Measurements from ENCODE around the gene HTATSF1.

The HTATSF1 gene

GRCh38 chrX:136542281-136542680 is 44.9 kb downstream of the HTATSF1 start:
- no peak for TF ChIP-seq CTCF (IDR thresholded peaks at IDR 0.05; ENCODE audit: insufficient read depth, low read depth, low read length, missing control alignments)
- DNase-seq (ENCODE audit: low read depth) = no peak
- H3K4me3 ChIP-seq (ENCODE audit: low read length) = no peak overlapping the region

- no peak for DNase-seq (ENCODE audit: low read depth)
- no peak for TF ChIP-seq CTCF (IDR thresholded peaks at IDR 0.05; ENCODE audit: insufficient read depth, low read depth, low read length, missing control alignments)
- no peak overlapping the region for H3K4me3 ChIP-seq (ENCODE audit: low read length)
These were observed 49.0 kb downstream of the HTATSF1 start for GRCh38 chrX:136546371-136546781.

- DNase-seq (ENCODE audit: low read depth) = no peak
- no peak for TF ChIP-seq CTCF (IDR thresholded peaks at IDR 0.05; ENCODE audit: insufficient read depth, low read depth, low read length, missing control alignments)
- H3K4me3 ChIP-seq (ENCODE audit: low read length) = no peak overlapping the region
These were observed 51.8 kb downstream of the HTATSF1 start for GRCh38 chrX:136549226-136549625.

- no peak for DNase-seq (ENCODE audit: low read depth)
- no peak for TF ChIP-seq CTCF (IDR thresholded peaks at IDR 0.05; ENCODE audit: insufficient read depth, low read depth, low read length, missing control alignments)
These were observed 54.0 kb downstream of the HTATSF1 start for GRCh38 chrX:136551410-136551809.

GRCh38 chrX:136555694-136556093 is 58.3 kb downstream of the HTATSF1 start:
- TF ChIP-seq CTCF (IDR thresholded peaks at IDR 0.05; ENCODE audit: insufficient read depth, low read depth, low read length, missing control alignments) = no peak
- H3K4me3 ChIP-seq (ENCODE audit: low read length) = no peak overlapping the region

More at GRCh38 chrX:136551410-136551809, 54.0 kb downstream of the HTATSF1 start:
- no peak overlapping the region for H3K4me3 ChIP-seq (ENCODE audit: low read length)

More at GRCh38 chrX:136555694-136556093, 58.3 kb downstream of the HTATSF1 start:
- DNase-seq (ENCODE audit: low read depth) = no peak

Measured in epithelial cell of esophagus (primary cell).